Endothelial cell of umbilical vein (primary cell): ENCODE results near the gene PCSK6. TPM values are rescaled to one million over a fixed set of nuclear protein-coding genes. Genes with fewer than 3 reads are reported as not detected.

ENCODE experiments used
- BruUV-seq: library from RNA; stranded (reverse); fragments of 400-500 nt; replicated peaks from 2 replicates; lab custom pipeline; 2021; lab: Mats Ljungman, UMichigan
- CTCF ChIA-PET: fragments of 300-600, 350-600 bp; sonication (Branson Sonifier 250); formaldehyde crosslinking; loops from one replicate; lab custom pipeline; 2021; ENCODE audit warnings: antibody characterized with exemption, inconsistent platforms; lab: Charles Lee
- POLR2A ChIA-PET: fragments of 300-600, 350-600 bp; sonication (Branson Sonifier 250); formaldehyde crosslinking; loops from one replicate; lab custom pipeline; 2021; ENCODE audit warnings: antibody characterized with exemption, inconsistent platforms; lab: Charles Lee
- DNase-seq: peaks from one replicate; pipeline ENCODE4 v3.0.0-alpha.2; 2011; ENCODE audit warnings: low read depth, low spot score
- FAIRE-seq: peaks from 2 replicates; lab custom pipeline; 2011; peaks lifted over from hg19 to GRCh38; lab: Jason Lieb, UNC
- H2AFZ ChIP-seq: 2 replicates; pipeline ENCODE4 v1.6.0; 2012; ENCODE audit warnings: low read depth, low read length, control low read depth, inconsistent platforms
- H3K27ac ChIP-seq: 2 replicates; pipeline ENCODE4 v1.5.1; 2011; ENCODE audit warnings: low read depth, mild to moderate bottlenecking, control low read depth, low read length, moderate library complexity; ENCODE audit not compliant: insufficient read depth
- H3K27me3 ChIP-seq, 2 experiments: 2 replicates each; pipeline versions ENCODE4 v1.6.0 to v1.6.1; 2011; ENCODE audit warnings: low read length in 2 of 2, mixed read lengths in 1 of 2; ENCODE audit not compliant: control insufficient read depth in 2 of 2, insufficient read depth in 2 of 2
- H3K36me3 ChIP-seq, 2 experiments: 2 replicates in 1 of 2; 3 replicates in 1 of 2; pipeline ENCODE4 v1.5.1; 2011; ENCODE audit warnings: low read length in 2 of 2, mild to moderate bottlenecking in 1 of 2, moderate library complexity in 1 of 2; ENCODE audit not compliant: control insufficient read depth in 2 of 2, insufficient read depth in 2 of 2; ENCODE audit errors: extremely low read depth in 1 of 2
- H3K4me1 ChIP-seq: 3 replicates; pipeline ENCODE4 v1.5.1; 2011; ENCODE audit warnings: mild to moderate bottlenecking, low read length; ENCODE audit not compliant: control insufficient read depth, insufficient read depth; ENCODE audit errors: extremely low read depth
- H3K4me2 ChIP-seq: 2 replicates; pipeline ENCODE4 v1.6.1; 2011; ENCODE audit warnings: low read length, control low read depth, mixed read lengths; ENCODE audit not compliant: insufficient read depth
- H3K4me3 ChIP-seq, 3 experiments: fragments of 200-600 bp in 1 of 3; sonication (generic), shearing (Covaris generic) in 1 of 3; replicated peaks in 1 of 3; 2 replicates each; pipeline ENCODE4 v1.5.1; 2011 to 2016; ENCODE audit warnings: control low read depth in 3 of 3, low read length in 3 of 3, mild to moderate bottlenecking in 2 of 3, inconsistent platforms in 1 of 3, low read depth in 1 of 3, moderate library complexity in 1 of 3; ENCODE audit not compliant: insufficient read depth in 1 of 3
- H3K79me2 ChIP-seq: 2 replicates; pipeline ENCODE4 v1.6.0; 2012; ENCODE audit warnings: low read length, inconsistent platforms; ENCODE audit not compliant: control insufficient read depth, insufficient read depth
- H3K9ac ChIP-seq: replicated peaks from 2 replicates; pipeline ENCODE3; 2011; ENCODE audit warnings: low read length, control low read depth; ENCODE audit not compliant: insufficient read depth; ENCODE audit errors: extremely low read depth
- H3K9me1 ChIP-seq: replicated peaks from 3 replicates; pipeline ENCODE4 v1.6.0; 2011; ENCODE audit warnings: mild to moderate bottlenecking, low read length; ENCODE audit not compliant: control insufficient read depth, insufficient read depth; ENCODE audit errors: extremely low read depth
- H3K9me3 ChIP-seq: replicated peaks from 2 replicates; pipeline ENCODE4 v1.5.1; 2012; ENCODE audit warnings: low read length, inconsistent platforms; ENCODE audit not compliant: control insufficient read depth, insufficient read depth
- H4K20me1 ChIP-seq: replicated peaks from 2 replicates; pipeline ENCODE3; 2011; ENCODE audit warnings: mild to moderate bottlenecking, low read length; ENCODE audit not compliant: control insufficient read depth, insufficient read depth; ENCODE audit errors: extremely low read depth
- EZH2 ChIP-seq: IDR thresholded peaks from 2 replicates; pipeline ENCODE4 v1.6.1; 2012; ENCODE audit warnings: borderline replicate concordance, low read depth, mild to moderate bottlenecking, moderate library complexity, low read length, inconsistent platforms; ENCODE audit not compliant: severe bottlenecking
- FOS ChIP-seq: IDR thresholded peaks from 2 replicates; pipeline ENCODE4 v1.6.1; 2011; ENCODE audit warnings: mild to moderate bottlenecking, low read length, moderate library complexity, borderline replicate concordance; ENCODE audit not compliant: insufficient read depth
- GATA2 ChIP-seq: IDR thresholded peaks from 2 replicates; pipeline ENCODE4 v1.7.0; 2011; ENCODE audit warnings: low read depth, mild to moderate bottlenecking, moderate library complexity, mixed read lengths, low read length; ENCODE audit not compliant: insufficient read length, insufficient read depth
- JUN ChIP-seq: IDR thresholded peaks from 2 replicates; pipeline ENCODE4 v1.6.1; 2011; ENCODE audit warnings: borderline replicate concordance, low read depth; ENCODE audit not compliant: insufficient read length, insufficient read depth
- MAX ChIP-seq: IDR thresholded peaks from 2 replicates; pipeline ENCODE4 v1.6.1; 2011; ENCODE audit not compliant: insufficient read depth, insufficient read length
- MYC ChIP-seq: IDR thresholded peaks from one replicate; pipeline ENCODE4 v1.6.1; 2011; ENCODE audit warnings: mild to moderate bottlenecking, low read depth, low read length
- POLR2A ChIP-seq: IDR thresholded peaks from 2 replicates; pipeline ENCODE4 v1.6.1; 2012; ENCODE audit warnings: low read depth, mild to moderate bottlenecking, control low read depth, low read length
- POLR2AphosphoS5 ChIP-seq: IDR thresholded peaks from 2 replicates; pipeline ENCODE4 v1.6.1; 2012; ENCODE audit warnings: low read depth, mild to moderate bottlenecking, control low read depth, low read length, moderate library complexity; ENCODE audit not compliant: insufficient read depth
- dilution Hi-C: fragments of 300-500 bp; cut with MboI; formaldehyde crosslinking; loops from one replicate; pipeline ENCODE4 v1.15.0; 2019; ENCODE audit warnings: low sequenced_read_pairs; ENCODE audit not compliant: extremely low pct_ligation_motif_present
- intact Hi-C: fragments of 100-400 bp; cut with micrococcal nuclease; formaldehyde crosslinking; loops from one replicate; pipeline ENCODE4 v1.10.0; 2022
- polyA plus RNA-seq, 4 experiments: library from polyadenylated mRNA; depleted of rRNA in 3 of 4; stranded (reverse) in 3 of 4; unstranded in 1 of 4; fragments of >200 nt; gene quantifications; 2 replicates each; pipeline versions ENCODE4 v1.2.1 to v1.2.3, GENCODE V29; 2011 to 2012; ENCODE audit warnings: missing spikeins in 1 of 4
- total RNA-seq: library from RNA; stranded (reverse); gene quantifications from 2 replicates; pipeline ENCODE4 v1.2.3, GENCODE V29; 2021
- TF ChIP-seq, protein P1 (sequence below), 2 donors: IDR thresholded peaks; 1 replicate in 1 of 2; 2 replicates in 1 of 2; pipeline ENCODE4 v1.5.1; 2011; ENCODE audit warnings: low read length in 2 of 2, mild to moderate bottlenecking in 2 of 2, moderate library complexity in 2 of 2, control low read depth in 1 of 2, inconsistent platforms in 1 of 2, low read depth in 1 of 2; ENCODE audit not compliant: insufficient read depth in 1 of 2; ENCODE audit errors: extremely low read depth in 1 of 2

PCSK6 gene
- total and polyA plus RNA-seq, 2 donors (not counting 3 experiments of a cell fraction or from before 2014, with no cell fraction given) = 0.18 to 0.69 TPM

- ChIA-PET POLR2A (no interaction called here), CTCF (no interaction called here)
- H3K9ac ChIP-seq = no peak overlapping the region
- H3K4me1 ChIP-seq = no peaks in the 10 kb centered on the region
- H3K27ac ChIP-seq = no peak overlapping the region
- no peaks in the 10 kb centered on the region for H4K20me1 ChIP-seq
- DNase-seq (no peak), FAIRE-seq (no peak)
- BruUV-seq = no TSS peak
- no peak overlapping the region for H3K4me3 ChIP-seq
- H3K4me2 ChIP-seq = no peak overlapping the region
- no peak overlapping the region for H2AFZ ChIP-seq
- dilution Hi-C loops = no loop called here
- no peaks in the 10 kb centered on the region for H3K9me1 ChIP-seq
- intact Hi-C loops = no loop called here
- H3K79me2 ChIP-seq = no peaks in the 10 kb centered on the region
- H3K9me3 ChIP-seq = no peaks in the 10 kb centered on the region
- no peak for TF ChIP-seq JUN
- no peak for TF ChIP-seq POLR2A
- no peak for TF ChIP-seq MYC
- TF ChIP-seq MAX = no peak
- TF ChIP-seq EZH2 = no peak
- no peak for TF ChIP-seq GATA2
- no peak for TF ChIP-seq FOS
- no peak for TF ChIP-seq POLR2AphosphoS5
- TF ChIP-seq, protein P1, sequence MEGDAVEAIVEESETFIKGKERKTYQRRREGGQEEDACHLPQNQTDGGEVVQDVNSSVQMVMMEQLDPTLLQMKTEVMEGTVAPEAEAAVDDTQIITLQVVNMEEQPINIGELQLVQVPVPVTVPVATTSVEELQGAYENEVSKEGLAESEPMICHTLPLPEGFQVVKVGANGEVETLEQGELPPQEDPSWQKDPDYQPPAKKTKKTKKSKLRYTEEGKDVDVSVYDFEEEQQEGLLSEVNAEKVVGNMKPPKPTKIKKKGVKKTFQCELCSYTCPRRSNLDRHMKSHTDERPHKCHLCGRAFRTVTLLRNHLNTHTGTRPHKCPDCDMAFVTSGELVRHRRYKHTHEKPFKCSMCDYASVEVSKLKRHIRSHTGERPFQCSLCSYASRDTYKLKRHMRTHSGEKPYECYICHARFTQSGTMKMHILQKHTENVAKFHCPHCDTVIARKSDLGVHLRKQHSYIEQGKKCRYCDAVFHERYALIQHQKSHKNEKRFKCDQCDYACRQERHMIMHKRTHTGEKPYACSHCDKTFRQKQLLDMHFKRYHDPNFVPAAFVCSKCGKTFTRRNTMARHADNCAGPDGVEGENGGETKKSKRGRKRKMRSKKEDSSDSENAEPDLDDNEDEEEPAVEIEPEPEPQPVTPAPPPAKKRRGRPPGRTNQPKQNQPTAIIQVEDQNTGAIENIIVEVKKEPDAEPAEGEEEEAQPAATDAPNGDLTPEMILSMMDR (IDR thresholded peaks at IDR 0.05; ENCODE audit: extremely low read depth in 1 of 2, insufficient read depth in 1 of 2, low read depth in 1 of 2, low read length in 2 of 2) = no peak
- no peaks in the 10 kb centered on the region for H3K36me3 ChIP-seq
- no peaks in the 10 kb centered on the region for H3K27me3 ChIP-seq
Observed at GRCh38 chr15:101362986-101363566, 126.4 kb downstream of the PCSK6 start.
